HL-60 (cell line): Measurements from ENCODE around the gene VPS35L.

Experiments used
- POLR2AphosphoS5 ChIP-seq: IDR thresholded peaks from 2 replicates; pipeline ENCODE4 v1.6.1; 2012; ENCODE audit warnings: low read depth
- REST ChIP-seq: IDR thresholded peaks from 2 replicates; pipeline ENCODE4 v1.6.1; 2012; ENCODE audit warnings: low read depth; ENCODE audit not compliant: insufficient replicate concordance
- TF ChIP-seq, protein P1 (sequence below): IDR thresholded peaks from one replicate; pipeline ENCODE4 v1.5.1; 2011; ENCODE audit warnings: low read length, control low read depth, inconsistent platforms; ENCODE audit not compliant: insufficient read depth

GRCh38 chr16:19709381-19710136, 154.1 kb downstream of the VPS35L start:
- TF ChIP-seq, protein P1, sequence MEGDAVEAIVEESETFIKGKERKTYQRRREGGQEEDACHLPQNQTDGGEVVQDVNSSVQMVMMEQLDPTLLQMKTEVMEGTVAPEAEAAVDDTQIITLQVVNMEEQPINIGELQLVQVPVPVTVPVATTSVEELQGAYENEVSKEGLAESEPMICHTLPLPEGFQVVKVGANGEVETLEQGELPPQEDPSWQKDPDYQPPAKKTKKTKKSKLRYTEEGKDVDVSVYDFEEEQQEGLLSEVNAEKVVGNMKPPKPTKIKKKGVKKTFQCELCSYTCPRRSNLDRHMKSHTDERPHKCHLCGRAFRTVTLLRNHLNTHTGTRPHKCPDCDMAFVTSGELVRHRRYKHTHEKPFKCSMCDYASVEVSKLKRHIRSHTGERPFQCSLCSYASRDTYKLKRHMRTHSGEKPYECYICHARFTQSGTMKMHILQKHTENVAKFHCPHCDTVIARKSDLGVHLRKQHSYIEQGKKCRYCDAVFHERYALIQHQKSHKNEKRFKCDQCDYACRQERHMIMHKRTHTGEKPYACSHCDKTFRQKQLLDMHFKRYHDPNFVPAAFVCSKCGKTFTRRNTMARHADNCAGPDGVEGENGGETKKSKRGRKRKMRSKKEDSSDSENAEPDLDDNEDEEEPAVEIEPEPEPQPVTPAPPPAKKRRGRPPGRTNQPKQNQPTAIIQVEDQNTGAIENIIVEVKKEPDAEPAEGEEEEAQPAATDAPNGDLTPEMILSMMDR = no peak
- no peak for TF ChIP-seq REST
- no peak for TF ChIP-seq POLR2AphosphoS5
